GM10266 (cell line): ENCODE measurements around the gene BEND6.
"Not testable (repeated sequence)": the region's sequence is repeated elsewhere in the genome, so short reads cannot be mapped to it uniquely, and the experiment has no call there.

Experiments used
- DNase-seq: peaks from one replicate; pipeline ENCODE4 v3.0.0; 2012; ENCODE audit errors: extremely low spot score
- TF ChIP-seq, protein P1 (sequence below): IDR thresholded peaks from 2 replicates; pipeline ENCODE4 v1.5.1; 2012; ENCODE audit warnings: mild to moderate bottlenecking, low read depth; ENCODE audit not compliant: control insufficient read depth, insufficient read depth; ENCODE audit errors: missing control alignments

Gene BEND6

DNA sequence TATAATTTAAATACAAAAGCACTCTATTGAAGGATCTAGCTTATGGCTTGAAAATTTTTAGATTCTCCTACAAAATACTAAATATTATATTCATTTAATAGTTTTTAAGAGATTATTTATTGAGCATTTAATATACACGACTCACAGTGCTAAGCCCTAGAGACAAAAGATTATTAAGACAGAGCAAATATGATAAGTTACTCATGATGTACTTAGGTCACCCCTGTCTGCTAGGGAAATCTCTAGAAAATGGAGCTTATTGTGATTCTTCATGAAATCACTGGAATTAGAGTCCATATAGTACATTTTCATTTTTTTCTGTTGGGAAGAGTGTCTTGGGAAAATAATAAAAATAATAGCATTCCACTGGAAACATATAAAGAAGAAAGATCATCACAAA, 37.8 kb downstream of the BEND6 start:
- no peak for DNase-seq
- TF ChIP-seq, protein P1, sequence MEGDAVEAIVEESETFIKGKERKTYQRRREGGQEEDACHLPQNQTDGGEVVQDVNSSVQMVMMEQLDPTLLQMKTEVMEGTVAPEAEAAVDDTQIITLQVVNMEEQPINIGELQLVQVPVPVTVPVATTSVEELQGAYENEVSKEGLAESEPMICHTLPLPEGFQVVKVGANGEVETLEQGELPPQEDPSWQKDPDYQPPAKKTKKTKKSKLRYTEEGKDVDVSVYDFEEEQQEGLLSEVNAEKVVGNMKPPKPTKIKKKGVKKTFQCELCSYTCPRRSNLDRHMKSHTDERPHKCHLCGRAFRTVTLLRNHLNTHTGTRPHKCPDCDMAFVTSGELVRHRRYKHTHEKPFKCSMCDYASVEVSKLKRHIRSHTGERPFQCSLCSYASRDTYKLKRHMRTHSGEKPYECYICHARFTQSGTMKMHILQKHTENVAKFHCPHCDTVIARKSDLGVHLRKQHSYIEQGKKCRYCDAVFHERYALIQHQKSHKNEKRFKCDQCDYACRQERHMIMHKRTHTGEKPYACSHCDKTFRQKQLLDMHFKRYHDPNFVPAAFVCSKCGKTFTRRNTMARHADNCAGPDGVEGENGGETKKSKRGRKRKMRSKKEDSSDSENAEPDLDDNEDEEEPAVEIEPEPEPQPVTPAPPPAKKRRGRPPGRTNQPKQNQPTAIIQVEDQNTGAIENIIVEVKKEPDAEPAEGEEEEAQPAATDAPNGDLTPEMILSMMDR = no peak

DNA sequence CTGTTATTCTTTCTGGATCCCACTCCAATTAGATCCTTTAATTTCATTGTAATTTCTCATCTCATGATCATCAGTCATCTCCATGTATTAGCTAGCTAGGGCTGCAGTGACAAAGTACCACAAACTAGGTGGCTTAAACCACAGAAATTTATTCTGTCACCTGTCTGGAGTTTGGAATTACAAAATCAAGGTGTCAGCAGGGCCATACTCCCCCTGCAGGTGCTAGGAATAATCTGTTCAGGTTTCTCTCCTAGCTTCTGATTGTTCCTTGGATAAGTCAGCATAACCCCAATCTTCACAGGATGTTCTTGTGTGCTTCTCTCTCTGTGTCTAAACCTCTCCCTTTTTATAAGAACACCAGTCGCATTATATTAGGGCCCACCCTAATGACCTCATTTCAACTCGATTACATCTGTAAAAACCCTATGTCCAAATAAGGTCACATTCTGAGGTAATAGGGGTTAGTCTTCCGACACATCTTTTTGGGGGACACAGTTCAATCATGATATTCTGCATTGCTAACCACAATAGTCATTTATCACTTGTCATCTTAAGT, 40.5 kb downstream of the BEND6 start:
- TF ChIP-seq, protein P1 = no peak
- no peak for DNase-seq

DNA sequence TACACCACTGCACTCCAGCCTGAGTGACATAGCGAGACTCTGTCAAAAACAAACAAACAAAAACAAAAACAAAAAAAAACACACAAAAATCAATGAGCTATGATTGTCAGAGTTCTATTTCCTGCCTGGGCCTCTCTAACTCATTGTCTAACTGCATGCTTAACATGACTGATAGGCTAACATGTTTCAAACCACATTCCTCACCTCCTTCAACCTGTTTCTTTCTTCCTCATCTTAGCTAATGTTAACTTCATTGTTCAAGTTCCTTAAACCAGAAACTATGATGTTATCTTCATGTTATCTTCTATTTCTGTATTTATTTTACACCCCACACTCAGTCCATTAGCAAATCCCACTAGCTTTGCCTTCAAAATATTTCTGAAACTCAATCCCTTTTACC, 41.5 kb downstream of the BEND6 start:
- TF ChIP-seq, protein P1 = no peak
- no peak for DNase-seq

DNA sequence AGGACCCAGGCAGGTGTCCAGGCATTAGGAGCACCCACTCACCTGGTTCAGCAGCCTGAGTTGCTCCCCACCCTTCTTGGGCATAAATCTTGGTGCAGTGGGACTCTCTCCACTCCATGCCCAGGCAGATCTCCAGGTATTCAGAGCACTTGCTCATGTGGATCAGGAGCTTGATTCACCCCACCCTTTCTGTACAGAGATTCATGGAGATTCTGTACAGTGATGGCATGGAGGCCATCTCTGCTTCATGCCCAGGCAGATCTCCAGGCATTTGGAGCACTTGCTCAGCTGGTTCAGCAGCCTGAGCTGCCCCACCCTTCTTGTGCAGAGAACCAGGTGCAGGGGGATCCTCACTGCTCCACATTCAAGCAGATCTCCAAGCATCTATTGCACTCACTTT, 44.1 kb downstream of the BEND6 start:
- no peak for DNase-seq
- TF ChIP-seq, protein P1 = no peak

DNA sequence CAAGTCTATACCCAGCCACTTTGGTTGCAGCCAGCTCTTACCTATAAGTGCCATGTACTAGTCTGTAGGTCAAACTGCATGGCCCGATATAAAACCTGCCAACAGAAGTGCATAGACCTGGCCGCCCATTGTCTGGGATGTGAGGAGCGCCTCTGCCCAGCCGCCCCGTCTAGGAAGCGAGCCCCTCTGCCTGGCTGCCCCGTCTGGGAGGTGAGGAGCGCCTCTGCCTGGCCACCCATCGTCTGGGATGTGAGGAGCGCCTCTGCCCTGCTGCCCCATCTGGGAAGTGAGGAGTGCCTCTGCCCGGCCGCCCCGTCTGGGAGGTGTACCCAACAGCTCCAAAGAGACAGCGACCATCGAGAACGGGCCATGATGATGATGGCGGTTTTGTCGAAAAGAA, 44.8 kb downstream of the BEND6 start:
- DNase-seq = not testable (repeated sequence)

DNA sequence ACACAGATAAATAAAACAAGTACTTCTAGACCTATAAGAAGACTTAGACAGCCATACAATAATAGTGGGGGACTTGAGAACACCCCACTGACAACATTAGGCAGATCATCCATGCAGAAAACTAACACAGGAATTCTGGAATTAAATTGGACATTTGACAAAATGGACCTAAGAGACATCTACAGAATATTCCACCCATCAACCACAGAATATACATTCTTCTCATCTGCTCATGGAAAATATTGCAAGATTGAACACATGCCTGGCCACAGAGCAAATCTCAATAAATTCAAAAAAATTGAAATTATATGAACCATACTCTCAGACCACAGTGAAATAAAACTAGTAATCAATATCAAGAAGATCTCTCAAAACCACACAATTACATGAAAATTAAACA, 47.3 kb downstream of the BEND6 start:
- no peak for DNase-seq

DNA sequence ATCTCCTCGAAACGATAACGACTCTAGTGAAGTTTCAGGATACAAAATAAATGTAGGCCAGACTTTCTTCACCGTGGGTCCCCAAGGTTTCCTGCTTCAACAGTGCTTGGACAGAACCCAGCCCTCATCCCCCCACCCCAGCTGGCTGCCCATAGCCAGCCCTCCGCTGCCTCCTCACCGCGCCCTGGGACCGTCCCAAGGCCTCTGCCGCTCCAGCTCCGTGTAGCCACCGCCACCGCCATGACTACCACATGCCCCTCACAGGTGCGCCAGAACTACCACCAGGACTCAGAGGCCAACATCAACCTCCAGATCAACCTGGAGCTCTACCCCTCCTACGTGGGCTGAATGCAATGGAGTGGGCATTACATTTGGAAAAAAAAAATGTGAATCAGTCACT, 49.4 kb downstream of the BEND6 start:
- TF ChIP-seq, protein P1 = no peak
- DNase-seq = no peak

More for the DNA sequence above, 47.3 kb downstream of the BEND6 start:
- TF ChIP-seq, protein P1 = no peak

DNA sequence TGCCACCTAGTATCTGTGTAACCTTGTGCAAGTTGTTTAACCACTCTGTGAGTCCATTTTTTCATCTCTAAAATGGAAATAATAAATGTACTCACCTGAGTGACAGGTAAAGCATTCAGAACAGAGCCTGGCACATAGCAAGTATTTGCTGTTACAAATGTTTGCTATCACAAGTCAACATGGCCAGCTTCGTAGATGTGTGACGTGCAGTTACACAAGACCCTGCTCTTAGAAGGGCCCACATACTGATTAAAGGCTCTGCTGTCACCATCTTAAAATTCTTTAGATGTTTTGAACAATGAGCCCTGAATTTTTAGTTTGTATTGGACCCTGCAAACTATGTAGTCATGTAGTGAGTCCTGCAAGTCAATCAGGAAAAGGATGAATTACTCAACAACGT, 51.2 kb downstream of the BEND6 start:
- DNase-seq = no peak

DNA sequence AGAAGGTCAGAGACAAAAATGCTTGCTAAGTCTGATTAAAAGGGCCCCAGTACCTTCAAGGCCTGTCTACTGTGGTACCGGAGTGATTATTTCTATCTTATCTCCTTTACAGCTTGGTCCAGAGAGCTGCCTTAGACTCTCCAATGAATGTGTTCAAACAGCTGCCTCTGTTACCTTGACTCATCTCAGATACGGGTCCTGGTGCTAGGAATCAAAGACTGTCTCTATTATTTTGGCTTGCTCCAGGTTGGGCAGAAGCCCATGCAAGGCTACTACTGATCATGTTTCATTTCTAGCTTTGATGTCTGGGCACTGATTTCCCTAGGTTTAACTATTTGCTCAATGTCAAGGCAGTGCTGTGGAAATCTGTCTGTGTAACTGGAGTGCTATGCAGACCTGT, 53.2 kb downstream of the BEND6 start:
- not testable (repeated sequence) for DNase-seq

More for the DNA sequence above, 51.2 kb downstream of the BEND6 start:
- TF ChIP-seq, protein P1 = no peak
